OCI-LY1 (cell line): ENCODE data around the gene RALY.

ENCODE experiments used
- H2AFZ ChIP-seq: fragments of 200-600 bp; sonication (generic), shearing (Covaris generic); 2 replicates; pipeline ENCODE4 v1.6.0; 2014; ENCODE audit warnings: antibody characterized with exemption, mild to moderate bottlenecking, low read length
- H3F3A ChIP-seq: fragments of 200-600 bp; sonication (generic), shearing (Covaris generic); 2 replicates; pipeline ENCODE4 v1.6.0; 2014; ENCODE audit warnings: mild to moderate bottlenecking, antibody characterized with exemption, low read length, moderate library complexity; ENCODE audit not compliant: insufficient read depth
- H3K27ac ChIP-seq: fragments of 200-600 bp; sonication (generic); 2 replicates; pipeline ENCODE4 v1.5.1; 2014; ENCODE audit warnings: low read length, mixed run types, mild to moderate bottlenecking, low read depth; ENCODE audit not compliant: poor library complexity, severe bottlenecking
- H3K27me3 ChIP-seq: fragments of 200-600 bp; sonication (generic); 2 replicates; pipeline ENCODE4 v1.6.0; 2014; ENCODE audit warnings: antibody characterized with exemption, mild to moderate bottlenecking, low read length, moderate library complexity; ENCODE audit not compliant: insufficient read depth
- H3K36me3 ChIP-seq: fragments of 200-600 bp; sonication (generic); 2 replicates; pipeline ENCODE4 v1.6.1; 2014; ENCODE audit warnings: mild to moderate bottlenecking, antibody characterized with exemption, low read length, moderate library complexity, mixed read lengths; ENCODE audit not compliant: insufficient read depth
- H3K4me1 ChIP-seq: fragments of 200-600 bp; sonication (generic); 2 replicates; pipeline ENCODE4 v1.5.1; 2014; ENCODE audit warnings: mild to moderate bottlenecking, low read length, moderate library complexity; ENCODE audit not compliant: insufficient read depth, severe bottlenecking
- H3K4me2 ChIP-seq: fragments of 200-600 bp; sonication (generic), shearing (Covaris generic); 2 replicates; pipeline ENCODE4 v1.6.1; 2014; ENCODE audit warnings: low read length
- H3K4me3 ChIP-seq: fragments of 200-600 bp; sonication (generic); 2 replicates; pipeline ENCODE4 v1.5.1; 2014; ENCODE audit warnings: low read length, low read depth, mild to moderate bottlenecking, mixed read lengths; ENCODE audit not compliant: poor library complexity, severe bottlenecking
- H3K79me2 ChIP-seq: fragments of 200-600 bp; shearing (Covaris generic); 2 replicates; pipeline ENCODE4 v1.6.1; 2016; ENCODE audit warnings: mixed run types, low read length, mixed read lengths; ENCODE audit not compliant: insufficient read depth
- H3K9ac ChIP-seq: fragments of 200-600 bp; sonication (generic), shearing (Covaris generic); 2 replicates; pipeline ENCODE4 v1.6.1; 2014; ENCODE audit warnings: mild to moderate bottlenecking, low read length, mixed read lengths
- H3K9me2 ChIP-seq: fragments of 200-600 bp; sonication (generic), shearing (Covaris generic); 2 replicates; pipeline ENCODE4 v1.6.1; 2014; ENCODE audit warnings: low read depth, mild to moderate bottlenecking, low read length, mixed read lengths
- H3K9me3 ChIP-seq: fragments of 200-600 bp; shearing (Covaris generic); 2 replicates; pipeline ENCODE4 v1.6.1; 2014; ENCODE audit warnings: low read length, mixed read lengths
- H4K20me1 ChIP-seq: fragments of 200-600 bp; sonication (generic), shearing (Covaris generic); 2 replicates; pipeline ENCODE4 v1.6.0; 2016; ENCODE audit warnings: mild to moderate bottlenecking, low read length; ENCODE audit not compliant: insufficient read depth
- EZH2 ChIP-seq: fragments of 200-600 bp; sonication (generic), shearing (Covaris generic); IDR thresholded peaks from 2 replicates; pipeline ENCODE4 v1.8.0; 2017; ENCODE audit warnings: borderline replicate concordance, mixed run types, mild to moderate bottlenecking, antibody characterized with exemption, low read length, moderate library complexity, mixed read lengths
- TF ChIP-seq, protein P1 (sequence below): fragments of 200-600 bp; sonication (generic), shearing (Covaris generic); IDR thresholded peaks from 2 replicates; pipeline ENCODE4 v1.5.1; 2017; ENCODE audit warnings: mild to moderate bottlenecking, antibody characterized with exemption, low read length, moderate library complexity, mixed read lengths

RALY gene

DNA sequence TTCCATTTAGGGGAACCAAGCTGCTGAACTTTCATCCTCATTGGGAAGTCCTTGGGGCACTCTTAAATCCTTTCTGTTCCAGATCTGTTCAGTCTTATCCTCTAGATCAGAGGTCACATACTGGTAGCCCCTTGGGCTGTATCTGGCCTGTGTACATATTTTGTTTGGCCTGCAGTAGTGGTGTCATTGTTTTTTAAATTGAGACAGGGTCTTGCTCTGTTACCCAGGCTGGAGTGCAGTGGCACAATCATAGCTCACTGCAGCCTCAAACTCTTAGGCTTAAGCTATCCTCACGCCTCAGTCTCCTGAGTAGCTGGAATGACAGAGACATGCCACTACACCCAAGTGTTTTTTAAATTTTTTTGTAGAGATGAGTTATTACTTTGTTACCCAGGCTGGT is 14.8 kb downstream of the RALY start:
- H4K20me1 ChIP-seq, result peaks cover 5% of the 10 kb centered on the region; the same call in 1 of the 2 replicates
- H3K27ac ChIP-seq, result no peak overlapping the region
- H3F3A ChIP-seq, result no peaks in the 10 kb centered on the region
- no peaks in the 10 kb centered on the region for H3K9me3 ChIP-seq
- H2AFZ ChIP-seq, result no peak overlapping the region
- TF ChIP-seq, protein P1, sequence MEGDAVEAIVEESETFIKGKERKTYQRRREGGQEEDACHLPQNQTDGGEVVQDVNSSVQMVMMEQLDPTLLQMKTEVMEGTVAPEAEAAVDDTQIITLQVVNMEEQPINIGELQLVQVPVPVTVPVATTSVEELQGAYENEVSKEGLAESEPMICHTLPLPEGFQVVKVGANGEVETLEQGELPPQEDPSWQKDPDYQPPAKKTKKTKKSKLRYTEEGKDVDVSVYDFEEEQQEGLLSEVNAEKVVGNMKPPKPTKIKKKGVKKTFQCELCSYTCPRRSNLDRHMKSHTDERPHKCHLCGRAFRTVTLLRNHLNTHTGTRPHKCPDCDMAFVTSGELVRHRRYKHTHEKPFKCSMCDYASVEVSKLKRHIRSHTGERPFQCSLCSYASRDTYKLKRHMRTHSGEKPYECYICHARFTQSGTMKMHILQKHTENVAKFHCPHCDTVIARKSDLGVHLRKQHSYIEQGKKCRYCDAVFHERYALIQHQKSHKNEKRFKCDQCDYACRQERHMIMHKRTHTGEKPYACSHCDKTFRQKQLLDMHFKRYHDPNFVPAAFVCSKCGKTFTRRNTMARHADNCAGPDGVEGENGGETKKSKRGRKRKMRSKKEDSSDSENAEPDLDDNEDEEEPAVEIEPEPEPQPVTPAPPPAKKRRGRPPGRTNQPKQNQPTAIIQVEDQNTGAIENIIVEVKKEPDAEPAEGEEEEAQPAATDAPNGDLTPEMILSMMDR, result no peak
- TF ChIP-seq EZH2, result no peak
- H3K4me3 ChIP-seq, result no peak overlapping the region
- H3K4me1 ChIP-seq, result peaks cover 21% of the 10 kb centered on the region
- no peak overlapping the region for H3K9ac ChIP-seq
- no peak overlapping the region for H3K4me2 ChIP-seq
- no peaks in the 10 kb centered on the region for H3K27me3 ChIP-seq
- no peaks in the 10 kb centered on the region for H3K9me2 ChIP-seq
- peaks cover 93% of the 10 kb centered on the region for H3K79me2 ChIP-seq
- H3K36me3 ChIP-seq, result peaks cover 22% of the 10 kb centered on the region; the same call in 1 of the 2 replicates

DNA sequence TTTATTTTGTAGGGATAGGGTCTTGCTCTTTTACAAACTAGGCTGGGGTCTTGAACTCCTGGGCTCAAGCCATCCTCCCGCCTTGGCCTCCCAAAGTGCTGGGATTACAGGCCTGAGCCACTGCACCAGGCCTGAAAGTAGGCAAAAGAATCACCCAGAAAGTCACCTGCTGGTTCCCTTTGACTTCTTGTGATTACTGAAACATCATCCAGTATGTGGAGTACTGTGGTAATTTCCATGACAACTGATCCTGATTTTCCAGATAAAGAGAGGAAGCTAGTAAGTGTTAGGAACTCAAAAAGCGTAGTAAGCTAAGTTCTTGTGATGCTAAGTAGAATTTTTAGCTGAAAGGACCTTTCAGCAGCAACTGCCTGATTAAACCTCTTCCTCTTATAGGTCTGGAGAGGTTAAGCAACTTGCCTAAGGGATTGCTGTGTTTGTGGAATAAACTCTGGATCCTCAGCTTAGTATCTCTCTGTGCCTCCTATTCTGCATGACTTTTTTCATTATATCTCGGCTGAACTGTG is 16.8 kb downstream of the RALY start:
- H3K4me2 ChIP-seq, result no peak overlapping the region
- H3K9me2 ChIP-seq, result no peaks in the 10 kb centered on the region
- peaks cover 5% of the 10 kb centered on the region; the same call in 1 of the 2 replicates for H4K20me1 ChIP-seq

DNA sequence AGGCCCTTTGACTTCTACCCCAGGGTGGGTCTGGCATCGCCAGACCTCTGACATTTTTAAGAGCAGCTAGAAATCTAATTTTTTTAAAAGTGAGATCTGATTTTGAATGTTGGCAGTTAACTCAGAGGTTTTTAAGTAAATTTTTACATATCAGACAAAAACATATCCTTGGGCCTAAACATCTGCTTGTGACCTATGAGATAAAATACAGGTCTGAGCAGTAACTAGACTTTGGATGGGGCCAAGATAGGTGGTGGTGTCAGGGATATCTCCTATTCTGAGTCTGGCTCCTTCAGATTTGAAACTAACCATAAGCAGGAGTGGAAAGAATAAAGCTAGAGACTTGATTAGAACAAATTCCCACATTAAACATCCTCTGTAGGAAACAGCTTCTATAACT is 17.6 kb downstream of the RALY start:
- Histone ChIP-seq H3K4me1 (peaks cover 21% of the 10 kb centered on the region), H3K9me2 (no peaks in the 10 kb centered on the region), H3K27me3 (no peaks in the 10 kb centered on the region), H3K79me2 (peaks cover 94% of the 10 kb centered on the region), H3K27ac (no peak overlapping the region), H4K20me1 (peaks cover 5% of the 10 kb centered on the region; the same call in 1 of the 2 replicates), H3K36me3 (peaks cover 8% of the 10 kb centered on the region; the same call in 1 of the 2 replicates), H3F3A (no peaks in the 10 kb centered on the region), H3K4me3 (no peak overlapping the region), H3K9me3 (no peaks in the 10 kb centered on the region), H2AFZ (no peak overlapping the region), H3K9ac (no peak overlapping the region), H3K4me2 (no peak overlapping the region)
- TF ChIP-seq, protein P1, result no peak
- TF ChIP-seq EZH2, result no peak

More for the DNA sequence above, 16.8 kb downstream of the RALY start:
- TF ChIP-seq, protein P1, result no peak
- no peak for TF ChIP-seq EZH2
- H3K4me3 ChIP-seq, result no peak overlapping the region
- no peak overlapping the region for H3K27ac ChIP-seq
- H2AFZ ChIP-seq, result no peak overlapping the region
- H3K79me2 ChIP-seq, result peaks cover 94% of the 10 kb centered on the region
- peaks cover 15% of the 10 kb centered on the region; the same call in 1 of the 2 replicates for H3K36me3 ChIP-seq
- H3F3A ChIP-seq, result no peaks in the 10 kb centered on the region
- no peak overlapping the region for H3K9ac ChIP-seq
- H3K4me1 ChIP-seq, result peaks cover 21% of the 10 kb centered on the region
- H3K9me3 ChIP-seq, result no peaks in the 10 kb centered on the region
- no peaks in the 10 kb centered on the region for H3K27me3 ChIP-seq
